Cerebellar cortex (tissue), 1 donor: Measurements from ENCODE around the gene CREB3L1.
A peak's percentile ranks its signal among the peaks of the same experiment; 100 is the strongest.
"Not testable (repeated sequence)": the region's sequence is repeated elsewhere in the genome, so short reads cannot be mapped to it uniquely, and the experiment has no call there.

Experiments
- DNase-seq: peaks from one replicate; pipeline ENCODE4 v3.0.0-alpha.2; 2015; ENCODE audit warnings: low spot score

CREB3L1 gene

DNA sequence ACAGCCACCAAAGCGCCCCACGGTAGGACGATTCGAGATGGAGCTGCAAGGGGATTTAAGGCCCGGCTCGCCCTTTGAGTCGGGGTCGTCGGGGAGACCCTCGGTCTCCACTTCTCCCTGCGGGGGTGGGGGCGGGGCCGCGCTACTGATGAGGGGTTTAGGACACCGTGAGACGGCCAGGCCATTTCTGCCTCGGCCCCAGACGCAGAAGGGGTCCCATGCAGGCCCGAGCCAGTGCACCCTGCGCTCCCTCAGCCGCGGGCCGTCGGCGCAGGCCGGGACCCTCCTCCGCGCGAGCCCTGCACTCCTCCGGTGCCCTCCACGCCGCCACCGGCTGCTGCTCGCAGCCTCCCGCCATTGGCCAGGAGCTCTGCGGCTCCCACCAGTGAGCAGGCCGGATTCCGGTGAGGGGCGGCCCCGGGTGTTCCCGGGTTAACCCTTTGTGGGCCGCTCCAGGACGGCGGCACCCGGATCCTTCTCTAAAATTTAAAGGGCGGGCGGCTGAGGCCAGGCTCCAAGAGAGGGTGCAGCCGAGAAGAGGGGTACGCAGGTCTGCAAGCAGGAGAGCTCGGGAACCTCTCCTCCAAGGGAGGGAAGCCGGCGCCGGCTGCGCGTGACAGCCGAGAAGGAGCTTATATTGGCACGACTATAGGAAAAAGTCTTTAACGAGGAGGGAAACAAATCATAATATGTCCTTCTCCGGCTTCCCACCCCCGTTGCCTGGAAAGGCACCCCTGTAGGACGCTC, 18.0 kb downstream of the CREB3L1 start:
- DNase-seq, result peak; percentile 71

DNA sequence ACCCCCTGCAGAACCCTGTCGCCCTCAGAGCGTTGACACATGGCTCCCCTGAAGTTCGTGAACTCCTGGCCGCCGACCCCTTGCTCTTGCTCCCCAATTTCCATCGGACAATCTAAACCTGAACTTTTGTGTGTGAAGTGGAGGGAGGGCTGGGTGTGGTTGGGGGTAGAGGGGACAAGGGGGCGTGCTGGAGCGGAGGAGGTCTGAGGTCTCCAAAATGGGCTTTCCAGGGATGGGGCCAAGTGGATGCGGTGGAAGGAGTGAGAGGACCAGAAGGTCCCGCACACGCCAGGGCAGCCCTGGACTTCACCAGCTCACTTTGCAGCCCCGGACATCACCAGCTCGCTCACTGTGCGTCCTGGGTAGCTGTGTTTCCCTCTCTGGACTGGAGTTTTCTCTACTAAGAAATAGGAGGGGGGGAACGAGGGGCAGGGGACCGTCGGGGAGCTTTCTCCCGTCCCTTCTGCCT, 18.6 kb downstream of the CREB3L1 start:
- no peak for DNase-seq

DNA sequence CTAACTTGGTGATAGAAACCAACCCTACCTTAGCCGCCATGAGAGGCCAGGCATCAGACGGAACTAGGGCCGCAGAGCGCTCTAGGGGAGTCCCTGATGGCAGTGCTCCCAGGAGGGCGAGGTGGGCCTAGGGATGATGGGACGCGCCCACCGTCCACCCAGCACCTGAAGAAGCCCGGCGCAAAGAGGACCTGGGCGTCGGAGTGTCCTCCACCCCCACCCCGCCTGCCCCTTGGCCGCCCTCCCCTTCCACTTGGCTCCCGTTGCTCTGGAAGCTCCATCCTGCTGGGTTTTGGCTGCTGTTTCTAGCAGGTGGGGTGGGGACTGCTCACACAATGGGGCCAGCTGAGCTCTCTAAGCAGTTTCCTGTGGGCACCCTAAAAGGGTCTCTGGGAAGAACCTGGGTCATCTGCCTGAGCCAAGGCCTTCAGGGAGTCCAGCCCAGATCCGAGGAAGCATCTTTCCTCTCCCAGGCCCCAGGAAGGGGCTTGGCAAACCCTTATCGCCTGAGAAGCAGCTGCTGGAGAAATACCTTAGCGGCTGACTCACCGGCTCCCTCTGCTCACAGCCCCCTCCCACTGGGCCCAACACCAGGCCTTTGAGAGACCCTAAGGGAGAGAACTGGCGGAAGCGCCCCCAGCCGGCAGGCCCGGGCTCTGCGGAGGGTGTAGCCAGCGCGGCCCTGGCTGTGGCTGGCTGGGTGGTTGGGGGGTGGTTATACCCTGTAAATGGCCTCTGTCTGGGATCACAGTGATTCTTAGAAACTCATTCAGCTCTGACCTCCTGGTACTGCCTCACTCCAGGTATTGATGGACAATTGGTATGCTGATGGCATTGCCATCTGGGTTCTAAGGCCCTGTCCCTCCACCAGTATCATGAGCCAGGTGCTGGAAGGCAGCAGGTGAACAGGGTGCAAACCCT, 19.3 kb downstream of the CREB3L1 start:
- peak; percentile 62 for DNase-seq

DNA sequence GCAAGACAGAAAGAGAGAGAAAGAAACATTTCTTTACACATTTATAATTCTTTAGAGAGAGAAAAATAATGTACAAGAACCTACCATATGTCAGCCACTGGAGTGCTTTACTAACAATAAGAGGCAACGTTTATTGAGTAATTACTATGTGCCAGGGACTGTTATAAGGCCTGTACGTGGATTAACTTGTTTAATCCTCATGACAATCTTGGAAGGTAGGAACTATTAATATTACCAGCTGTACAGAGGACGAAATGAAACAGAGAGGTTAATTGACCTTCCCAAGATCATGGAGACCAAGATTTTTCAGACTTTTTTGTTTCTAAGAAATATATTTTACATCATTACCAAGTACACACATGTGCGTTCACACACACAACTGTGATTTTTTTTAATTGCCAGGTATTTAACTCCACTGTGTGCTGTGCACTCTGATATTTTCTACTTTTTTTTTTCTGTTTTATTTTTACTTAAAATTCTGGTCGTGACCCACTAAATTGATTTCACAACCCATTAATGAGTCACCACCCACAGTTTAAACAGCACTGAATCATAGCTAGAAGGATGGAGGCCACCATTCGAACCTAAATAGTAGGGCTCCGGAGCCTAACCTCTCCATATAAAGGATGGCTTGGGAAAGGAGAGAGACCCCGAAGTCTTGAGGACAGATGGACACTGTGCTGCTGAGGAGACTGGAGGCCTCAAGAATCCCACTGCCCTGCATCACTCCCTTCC, 21.4 kb downstream of the CREB3L1 start:
- DNase-seq, result no peak

DNA sequence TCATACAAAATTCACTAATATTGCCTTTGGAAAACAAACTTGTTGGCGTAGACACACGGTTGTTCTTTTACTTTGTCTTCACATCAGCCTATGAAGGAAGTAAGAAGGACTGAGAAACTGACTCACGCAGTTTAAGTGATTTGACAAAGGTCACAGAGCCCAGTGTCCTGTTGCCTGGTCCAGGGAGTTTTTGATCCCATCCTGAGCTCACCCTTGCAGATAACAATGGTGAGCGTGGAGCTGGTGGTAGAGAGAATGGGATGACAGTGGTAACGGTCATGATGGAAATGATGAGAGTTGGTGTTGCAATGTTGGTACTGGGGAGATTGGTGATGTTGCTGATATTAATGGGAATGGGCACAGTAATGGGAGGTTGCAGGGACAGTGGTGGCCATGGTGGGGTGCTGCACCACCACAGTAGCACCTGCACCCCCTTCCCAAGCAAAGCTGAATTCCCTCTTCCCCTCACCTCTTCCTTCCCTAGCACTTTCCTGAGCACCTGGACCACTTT, 22.0 kb downstream of the CREB3L1 start:
- no peak for DNase-seq

DNA sequence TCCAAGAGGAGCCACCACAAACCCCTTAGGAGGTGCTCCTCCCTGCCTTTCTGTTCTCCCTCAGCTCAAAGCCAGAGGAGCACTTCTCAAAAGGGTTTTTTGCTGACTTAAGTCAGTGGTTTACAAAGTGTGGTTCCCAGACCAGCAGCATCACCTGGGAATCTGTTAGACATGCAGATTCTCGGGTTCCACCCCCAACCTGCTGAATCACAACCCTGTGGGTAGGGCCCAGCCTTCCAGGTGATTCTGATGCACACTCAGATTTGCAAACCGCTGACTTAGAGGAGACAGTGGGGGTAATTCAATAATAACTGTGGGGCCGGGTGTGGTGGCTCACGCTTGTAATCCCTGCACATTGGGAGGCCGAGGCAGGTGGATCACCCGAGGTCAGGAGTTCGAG, 22.8 kb downstream of the CREB3L1 start:
- no peak for DNase-seq

- no peak for DNase-seq
Measured at GRCh38 chr11:46302866-46303265, 25.4 kb downstream of the CREB3L1 start.

GRCh38 chr11:46304036-46304435, 26.6 kb downstream of the CREB3L1 start:
- DNase-seq, result not testable (repeated sequence)

GRCh38 chr11:46304605-46305179, 27.2 kb downstream of the CREB3L1 start:
- DNase-seq, result no peak

DNA sequence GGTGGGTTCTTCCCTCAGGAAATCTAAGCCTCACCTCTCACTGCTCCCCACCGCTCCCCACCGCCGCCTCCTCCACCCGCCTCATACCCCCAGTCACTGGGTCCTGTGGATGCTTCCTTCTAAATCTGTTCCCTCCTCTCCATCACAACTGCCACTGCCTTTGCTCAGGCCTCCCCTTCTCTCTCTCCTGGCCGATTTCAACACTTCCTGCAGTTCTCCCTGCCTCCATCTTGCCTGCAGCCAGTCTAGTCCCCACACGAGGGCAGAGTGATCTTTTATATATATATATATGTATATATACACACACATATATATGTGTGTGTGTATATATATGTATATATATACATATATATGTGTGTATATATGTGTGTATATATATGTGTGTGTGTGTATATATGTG, 27.8 kb downstream of the CREB3L1 start:
- DNase-seq, result no peak

DNA sequence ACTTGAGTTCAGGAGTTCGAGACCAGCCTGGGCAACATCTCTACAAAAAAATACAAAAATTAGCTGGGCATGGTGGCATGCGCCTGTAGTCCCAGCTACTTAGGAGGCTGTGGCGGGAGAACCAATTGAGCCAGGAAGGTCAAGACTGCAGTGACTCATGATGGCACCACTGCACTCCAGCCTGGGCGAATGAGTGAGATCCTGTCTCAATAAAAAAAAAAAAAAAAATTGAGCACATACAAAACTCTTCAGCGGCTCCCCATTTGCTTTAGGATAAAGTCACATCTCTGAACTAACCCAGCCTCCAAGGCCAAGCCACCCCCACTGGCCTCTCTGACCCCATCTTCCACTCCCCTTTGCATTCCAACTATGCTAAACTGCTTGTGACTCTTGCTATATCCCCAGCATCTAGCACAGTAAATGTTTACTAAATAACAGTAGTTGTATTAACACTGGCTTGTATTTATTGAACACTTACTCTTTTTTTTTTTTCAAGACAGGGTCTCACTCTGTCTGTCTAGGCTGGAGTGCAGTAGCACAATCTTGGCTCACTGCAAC, 28.9 kb downstream of the CREB3L1 start:
- DNase-seq, result no peak

DNA sequence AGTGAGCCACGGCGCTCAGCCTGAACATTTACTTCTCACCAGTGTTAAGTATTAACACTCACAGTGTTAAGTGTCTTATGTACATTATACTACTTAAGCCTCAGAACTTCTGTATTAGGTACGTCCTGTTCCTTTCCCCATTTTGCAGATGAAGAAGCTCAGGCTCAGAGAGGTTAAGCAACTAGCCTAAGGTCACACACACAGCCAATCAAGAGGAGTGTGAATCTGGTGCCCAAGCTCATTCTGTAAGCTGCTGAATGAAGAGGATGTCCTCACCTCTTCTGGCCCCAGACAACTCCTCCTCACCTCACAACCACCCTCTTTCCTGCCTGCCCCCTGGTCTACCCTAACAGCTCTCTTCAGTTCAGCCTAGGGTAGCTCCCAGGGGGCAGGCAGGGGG, 29.9 kb downstream of the CREB3L1 start:
- no peak for DNase-seq

- DNase-seq, result no peak
Measured at GRCh38 chr11:46307785-46308341, 30.4 kb downstream of the CREB3L1 start.

DNA sequence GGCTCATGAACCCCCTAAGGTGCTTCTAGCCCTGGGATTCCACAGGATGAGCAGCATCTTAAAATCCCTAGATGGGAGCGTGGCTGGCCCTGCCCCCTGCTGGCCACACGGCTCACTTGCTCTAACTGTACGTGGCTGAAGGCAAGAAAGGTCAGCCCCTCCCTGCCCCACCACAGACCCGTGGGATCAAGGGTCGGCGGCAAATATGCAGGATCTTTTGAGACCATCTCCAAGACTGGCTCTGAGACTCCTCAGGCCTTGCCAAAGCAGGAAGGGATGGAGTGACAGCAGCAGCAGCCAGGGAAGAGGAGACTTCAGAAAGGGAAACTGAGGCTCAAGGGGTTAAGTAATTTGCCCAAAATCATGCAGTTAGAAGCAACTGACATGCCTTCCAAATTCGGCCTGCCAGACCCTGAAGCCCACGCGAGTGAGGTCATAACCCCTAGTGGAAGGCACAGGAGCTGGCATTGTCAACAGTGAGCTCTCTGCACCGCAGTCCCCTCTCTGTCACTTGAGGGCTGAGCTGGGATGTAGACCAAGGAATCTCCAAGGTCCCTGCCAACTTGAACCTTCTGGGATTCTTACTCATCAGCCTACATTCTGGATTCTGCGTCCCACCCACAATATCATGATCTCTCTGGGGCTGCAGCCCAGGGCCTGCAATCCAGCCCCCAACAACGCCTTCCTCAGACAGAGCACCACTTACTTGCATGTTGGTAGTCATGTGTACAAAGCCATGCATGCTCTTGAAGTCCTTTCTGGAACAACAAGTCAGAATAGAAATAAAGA, 31.4 kb downstream of the CREB3L1 start:
- peak; percentile 54 for DNase-seq

DNA sequence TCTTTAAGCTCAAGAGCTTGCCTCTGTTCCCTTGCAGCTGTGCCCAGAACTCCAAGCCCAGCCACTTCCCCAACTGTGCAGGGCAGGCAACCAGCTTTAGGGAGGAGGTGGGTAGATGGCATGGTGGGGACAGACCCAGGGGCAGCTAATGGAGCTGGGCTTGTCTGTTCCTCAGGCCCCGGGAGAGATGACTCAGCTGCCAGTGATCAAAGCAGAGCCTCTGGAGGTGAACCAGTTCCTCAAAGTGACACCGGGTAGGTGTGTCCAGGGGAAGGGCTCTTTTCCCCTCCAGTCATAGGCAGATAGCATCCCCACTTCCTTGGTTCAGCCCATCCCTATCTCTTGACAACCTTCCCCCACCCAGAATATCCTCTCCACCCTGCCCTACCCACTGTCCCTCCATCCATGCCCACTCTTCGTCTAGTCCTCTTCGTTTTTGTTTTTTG, 32.4 kb downstream of the CREB3L1 start:
- DNase-seq, result no peak

- DNase-seq, result peak; percentile 71
Measured at GRCh38 chr11:46315033-46315738, 37.7 kb downstream of the CREB3L1 start.

DNA sequence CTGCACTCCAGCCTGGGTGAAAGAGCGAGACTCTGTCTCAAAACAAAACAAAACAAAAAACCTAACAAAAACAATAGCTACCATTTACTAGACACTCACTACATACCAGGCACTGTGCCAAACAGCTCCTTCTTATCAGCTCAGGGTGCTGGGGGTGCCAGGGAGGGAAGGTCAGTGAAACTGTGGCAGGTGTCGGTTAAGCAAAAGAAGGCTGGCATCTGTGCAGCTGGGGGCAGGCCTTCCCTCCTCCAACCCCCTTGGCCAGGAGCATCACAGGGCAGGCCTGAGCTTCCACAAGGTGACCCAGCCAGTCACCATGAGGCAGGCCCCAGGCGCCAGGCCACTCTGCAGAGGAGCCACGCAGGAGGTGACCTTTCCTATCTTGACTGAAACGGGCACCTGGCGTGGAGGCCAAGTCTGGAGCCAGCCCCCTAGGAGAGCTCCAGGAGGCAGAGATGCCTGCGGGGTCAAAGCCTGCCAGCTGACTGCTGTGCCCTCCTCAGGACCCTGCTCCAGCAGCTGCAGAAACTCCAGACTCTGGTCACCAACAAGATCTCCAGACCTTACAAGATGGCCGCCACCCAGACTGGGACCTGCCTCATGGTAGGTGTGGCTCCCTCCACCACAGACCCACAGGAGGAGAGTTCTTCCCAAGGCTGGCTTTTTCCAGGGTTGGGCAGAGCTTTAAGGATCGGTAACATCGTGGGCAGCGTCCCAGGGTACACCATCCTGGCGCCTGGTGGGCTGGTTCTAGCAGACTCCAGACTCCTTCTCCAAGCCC, 38.5 kb downstream of the CREB3L1 start:
- no peak for DNase-seq

DNA sequence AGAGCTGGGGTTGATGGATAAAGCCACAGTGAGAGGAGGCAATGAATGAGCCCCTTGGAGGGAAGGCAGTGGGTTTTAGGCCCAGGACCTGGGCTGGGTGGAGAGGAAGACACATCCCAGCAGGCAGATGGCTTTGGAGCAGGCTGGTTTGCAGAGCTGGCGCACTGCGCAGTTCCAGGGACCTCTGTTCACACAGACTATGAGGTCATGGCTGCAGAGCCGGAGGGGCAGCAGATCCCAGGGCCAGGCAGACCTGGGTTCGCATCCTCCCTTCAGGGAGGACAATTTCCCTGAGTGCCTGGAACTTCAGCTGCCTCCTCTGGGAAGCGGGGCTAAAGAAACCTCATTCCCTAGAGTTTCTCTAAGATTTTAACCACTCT, 41.6 kb downstream of the CREB3L1 start:
- DNase-seq, result no peak

GRCh38 chr11:46321757-46322156, 44.3 kb downstream of the CREB3L1 start:
- DNase-seq, result no peak
